Measurements from ENCODE around the gene PMAIP1.
"Not testable (repeated sequence)": the region's sequence is repeated elsewhere in the genome, so short reads cannot be mapped to it uniquely, and the experiment has no call there.

Gene PMAIP1

DNA sequence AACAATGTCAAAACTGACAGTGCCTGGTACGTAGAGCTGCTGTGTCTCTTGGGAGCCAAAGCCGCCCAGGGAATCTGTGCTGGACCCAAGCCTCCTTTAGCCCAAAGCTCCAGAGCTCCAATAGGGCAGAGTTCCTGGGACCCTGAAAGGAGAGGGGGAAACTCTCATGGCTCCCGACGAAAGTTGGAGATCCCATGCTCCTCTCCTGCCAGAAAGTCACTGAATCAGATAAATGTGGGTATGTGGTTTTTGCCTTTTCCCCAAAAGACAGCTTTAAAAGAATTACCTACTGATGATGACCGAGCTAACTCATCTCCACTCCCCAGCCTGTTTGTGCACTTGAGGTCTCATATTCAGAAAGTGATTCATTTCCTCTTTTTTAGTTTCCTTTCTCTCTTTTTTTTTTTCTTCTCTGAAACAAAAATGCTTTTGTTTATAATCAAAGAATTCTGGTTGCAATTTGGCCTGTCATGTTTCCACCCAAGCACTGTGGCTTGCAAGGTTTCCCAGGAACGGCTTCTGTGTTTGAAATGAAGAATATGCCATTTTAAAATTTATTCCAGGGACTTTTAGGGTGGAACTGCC is 14.1 kb upstream of the PMAIP1 start:
- no peak for DNase-seq

DNA sequence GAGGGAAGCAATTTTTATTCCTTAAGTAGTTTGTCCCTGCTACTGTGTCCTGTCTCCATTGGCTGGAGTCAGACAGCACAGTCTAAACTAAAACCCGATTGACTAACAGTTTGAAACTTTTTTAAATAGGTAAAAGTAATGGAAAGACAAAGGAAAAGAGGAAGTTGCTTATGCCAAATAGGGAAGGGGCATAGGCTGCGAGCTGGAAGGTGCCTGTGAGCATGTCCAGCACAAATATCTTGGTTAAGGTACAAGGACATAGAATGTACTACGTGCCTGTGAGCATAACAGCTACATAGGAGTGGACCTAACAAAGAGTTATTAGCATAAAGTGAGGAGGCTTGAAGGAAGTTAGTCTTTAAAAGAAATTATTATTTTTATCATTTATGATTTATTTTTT is 13.4 kb upstream of the PMAIP1 start:
- not testable (repeated sequence) for DNase-seq

DNA sequence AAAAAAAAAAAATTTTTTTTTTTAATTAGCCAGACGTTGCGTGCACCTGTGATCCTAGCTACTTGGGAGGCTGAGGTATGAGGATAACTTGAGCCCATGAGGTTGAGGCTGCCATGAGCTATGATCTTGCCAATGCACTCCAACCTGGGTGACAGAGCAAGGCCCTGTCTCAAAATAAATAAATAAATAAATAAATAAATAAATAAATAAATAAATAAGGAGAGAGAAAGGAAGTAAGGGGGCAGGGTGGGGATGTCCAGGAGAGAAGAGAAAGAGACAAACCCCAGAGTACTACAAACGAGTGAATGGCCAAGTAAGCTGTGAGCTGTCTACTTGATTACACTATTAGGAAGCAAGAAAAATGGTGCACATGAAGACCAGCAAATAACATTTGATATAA is 7.7 kb upstream of the PMAIP1 start:
- DNase-seq = no peak

DNA sequence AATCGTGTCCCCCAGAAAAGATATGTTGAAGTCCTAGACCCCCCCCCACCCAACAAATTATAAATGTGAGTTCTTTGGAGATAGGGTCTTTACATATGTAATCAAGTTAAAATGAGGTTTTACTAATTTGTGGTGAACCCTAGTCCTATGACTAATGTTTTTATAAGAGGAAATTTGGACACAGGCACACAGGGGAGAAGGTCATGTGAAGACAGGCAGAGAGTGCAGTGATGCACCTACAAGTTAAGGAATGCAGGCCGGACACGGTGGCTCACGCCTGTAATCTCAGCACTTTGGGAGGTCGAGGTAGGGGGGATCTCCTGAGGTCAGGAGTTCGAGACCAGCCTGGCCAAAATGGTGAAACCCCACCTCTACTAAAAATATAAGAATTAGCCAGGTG is 5.8 kb upstream of the PMAIP1 start:
- no peak for DNase-seq

DNA sequence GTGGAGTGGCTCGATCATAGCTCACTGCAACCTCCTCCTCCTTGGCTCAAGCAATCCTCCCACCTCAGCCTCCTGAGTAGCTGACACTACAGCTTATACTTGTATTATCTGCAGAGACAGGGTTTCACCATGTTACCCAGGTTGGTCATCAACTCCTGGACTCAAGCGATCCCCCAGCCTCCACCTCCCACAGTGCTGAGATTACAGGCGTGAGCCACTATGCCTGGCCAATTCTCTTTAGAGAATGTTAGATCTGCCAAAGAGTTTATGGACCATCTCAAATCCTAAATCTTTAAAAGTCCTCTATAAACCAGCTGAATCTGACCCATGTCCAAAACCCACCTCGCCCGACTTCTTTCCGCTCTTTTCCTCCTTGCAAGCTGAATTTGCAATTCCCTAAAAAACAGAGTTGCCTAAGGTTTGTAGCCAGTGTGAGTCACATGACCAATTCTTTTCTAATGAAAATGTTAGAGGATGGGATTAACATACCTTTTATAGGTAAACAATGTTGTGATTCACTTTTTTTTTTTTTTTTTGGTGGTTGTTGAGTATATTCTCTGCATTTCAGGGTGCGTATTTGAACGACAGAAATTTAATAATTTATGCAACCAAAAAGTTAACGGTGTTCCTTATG is 2.4 kb upstream of the PMAIP1 start:
- no peak for DNase-seq

DNA sequence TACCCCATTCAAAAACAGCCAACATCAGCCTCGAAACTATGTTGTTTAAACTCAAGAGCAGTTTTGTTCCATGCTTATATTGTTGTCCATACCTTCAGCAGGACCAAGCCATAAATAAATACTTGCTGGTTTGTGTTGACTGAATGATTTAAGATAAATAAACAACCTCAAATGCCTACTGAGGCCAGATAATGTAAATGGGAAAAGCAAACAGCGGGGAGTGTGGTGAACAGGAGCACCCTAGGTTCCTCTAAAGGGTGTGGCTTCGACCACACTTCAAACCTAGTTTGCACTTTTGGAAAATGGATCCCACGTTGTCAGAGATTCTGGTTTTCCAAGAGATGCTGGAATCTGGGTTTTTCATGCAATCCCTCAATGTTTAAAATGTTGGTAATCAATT is 1.7 kb upstream of the PMAIP1 start:
- DNase-seq = no peak

DNA sequence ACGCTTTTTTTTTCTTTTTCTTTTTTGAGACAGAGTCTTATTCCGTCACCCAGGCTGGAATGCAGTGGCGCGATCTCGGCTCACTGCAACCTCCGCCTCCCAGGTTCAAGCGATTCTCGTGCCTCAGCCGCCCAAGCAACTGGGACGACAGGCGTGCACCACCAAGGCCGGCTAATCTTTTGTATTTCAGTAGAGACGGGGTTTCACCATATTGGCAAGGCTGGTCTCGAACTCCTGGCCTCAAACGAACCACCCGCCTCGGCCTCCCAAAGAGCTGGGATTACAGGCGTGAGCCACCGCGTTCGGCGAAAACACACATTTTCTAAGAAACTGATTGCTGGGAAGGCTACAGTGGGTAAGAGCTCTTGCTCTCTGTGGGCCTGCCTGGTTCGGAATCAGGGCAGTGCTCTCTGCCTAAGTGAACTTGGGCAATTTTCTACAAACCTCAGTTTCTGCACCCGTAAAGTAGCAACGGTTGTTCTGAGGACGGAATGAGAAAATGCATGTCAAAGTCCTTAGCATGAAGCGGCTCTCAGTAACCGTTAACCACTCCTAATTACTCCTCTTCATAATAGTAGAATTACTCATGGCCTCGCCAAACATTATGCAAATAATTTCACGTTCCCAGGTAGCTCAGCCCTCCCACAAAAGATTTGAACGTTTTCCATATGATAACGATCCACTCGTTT is 1.0 kb upstream of the PMAIP1 start:
- no peak for DNase-seq

DNA sequence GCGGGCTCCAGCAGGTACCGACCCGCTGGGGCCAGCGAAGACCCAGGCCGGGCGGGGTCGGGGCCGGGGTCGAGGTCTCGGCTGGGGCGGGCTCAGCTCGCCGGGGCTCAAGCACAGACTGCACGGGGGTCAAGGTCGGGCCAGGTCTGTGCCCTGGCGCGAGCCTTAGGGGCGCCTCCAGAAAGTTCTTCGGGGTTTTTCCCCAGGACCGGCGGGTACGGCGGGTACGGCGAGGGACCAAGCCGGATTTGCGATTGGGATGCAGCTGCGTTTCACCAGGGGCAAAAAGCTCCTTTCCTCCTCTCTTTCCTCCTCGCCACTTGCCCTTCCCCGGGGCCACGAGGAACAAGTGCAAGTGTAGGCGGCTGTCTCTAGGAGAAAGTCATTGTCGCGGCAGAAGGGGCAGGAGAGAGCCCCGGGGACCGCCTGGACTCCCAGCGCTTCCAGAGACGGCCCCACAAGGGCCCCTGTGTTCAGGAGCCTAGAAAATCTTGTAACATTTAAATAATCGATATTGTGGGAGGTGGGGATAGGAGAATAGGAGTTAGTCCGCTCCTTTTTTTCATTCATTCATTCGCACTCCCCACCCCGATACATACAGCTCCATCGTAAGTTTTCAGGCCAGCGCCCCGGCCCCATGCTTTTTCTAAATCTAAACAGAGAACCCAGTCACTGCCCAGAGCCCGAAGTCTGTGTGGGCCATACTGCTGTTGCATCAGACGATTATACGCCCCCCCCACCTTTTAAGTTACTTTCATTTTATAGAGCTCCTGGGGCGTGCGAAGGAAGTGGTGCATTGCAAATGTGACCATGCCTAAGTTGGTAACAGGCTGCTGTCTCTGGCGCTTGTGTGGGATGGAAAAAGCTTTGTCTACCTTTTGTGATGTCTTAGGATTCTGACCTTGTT is 679 bp downstream of the PMAIP1 start:
- DNase-seq = peak; percentile 74

DNA sequence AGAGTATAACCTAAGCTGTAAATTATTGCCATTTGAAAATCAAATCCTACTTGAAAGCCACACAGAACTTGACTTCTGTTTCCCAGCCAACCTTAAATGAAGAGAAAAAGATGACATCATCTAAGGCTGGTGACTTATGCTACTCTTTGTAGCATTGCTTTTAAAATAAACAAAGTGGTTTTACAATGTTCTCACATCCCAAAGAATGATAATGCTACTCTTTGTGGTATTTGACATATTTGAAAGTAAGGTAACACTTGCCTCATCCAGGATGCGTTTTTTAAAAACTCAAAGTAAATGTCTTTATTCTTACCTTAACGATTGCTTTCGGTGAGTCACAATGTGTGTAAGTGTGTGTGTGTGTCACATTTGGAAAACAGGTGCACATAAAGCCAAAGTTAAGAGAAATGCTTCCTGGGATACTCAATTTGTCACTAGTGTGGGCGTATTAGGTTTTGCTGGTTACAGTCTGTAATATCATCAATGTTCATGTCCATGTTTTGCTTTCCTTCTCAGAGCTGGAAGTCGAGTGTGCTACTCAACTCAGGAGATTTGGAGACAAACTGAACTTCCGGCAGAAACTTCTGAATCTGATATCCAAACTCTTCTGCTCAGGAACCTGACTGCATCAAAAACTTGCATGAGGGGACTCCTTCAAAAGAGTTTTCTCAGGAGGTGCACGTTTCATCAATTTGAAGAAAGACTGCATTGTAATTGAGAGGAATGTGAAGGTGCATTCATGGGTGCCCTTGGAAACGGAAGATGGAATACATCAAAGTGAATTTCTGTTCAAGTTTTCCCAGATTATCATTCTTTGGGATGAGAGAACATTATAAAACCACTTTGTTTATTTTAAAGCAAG is 2.6 kb downstream of the PMAIP1 start:
- no peak for DNase-seq

DNA sequence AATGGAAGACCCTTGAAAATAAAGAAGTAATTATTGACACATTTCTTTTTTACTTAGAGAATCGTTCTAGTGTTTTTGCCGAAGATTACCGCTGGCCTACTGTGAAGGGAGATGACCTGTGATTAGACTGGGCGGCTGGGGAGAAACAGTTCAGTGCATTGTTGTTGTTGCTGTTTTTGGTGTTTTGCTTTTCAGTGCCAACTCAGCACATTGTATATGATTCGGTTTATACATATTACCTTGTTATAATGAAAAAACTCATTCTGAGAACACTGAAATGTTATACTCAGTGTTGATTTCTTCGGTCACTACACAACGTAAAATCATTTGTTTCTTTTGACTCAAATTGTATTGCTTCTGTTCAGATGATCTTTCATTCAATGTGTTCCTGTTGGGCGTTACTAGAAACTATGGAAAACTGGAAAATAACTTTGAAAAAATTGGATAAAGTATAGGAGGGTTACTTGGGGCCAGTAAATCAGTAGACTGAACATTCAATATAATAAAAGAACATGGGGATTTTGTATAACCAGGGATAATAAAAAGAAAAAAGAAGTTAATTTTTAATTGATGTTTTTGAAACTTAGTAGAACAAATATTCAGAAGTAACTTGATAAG is 3.3 kb downstream of the PMAIP1 start:
- no peak for DNase-seq

DNA sequence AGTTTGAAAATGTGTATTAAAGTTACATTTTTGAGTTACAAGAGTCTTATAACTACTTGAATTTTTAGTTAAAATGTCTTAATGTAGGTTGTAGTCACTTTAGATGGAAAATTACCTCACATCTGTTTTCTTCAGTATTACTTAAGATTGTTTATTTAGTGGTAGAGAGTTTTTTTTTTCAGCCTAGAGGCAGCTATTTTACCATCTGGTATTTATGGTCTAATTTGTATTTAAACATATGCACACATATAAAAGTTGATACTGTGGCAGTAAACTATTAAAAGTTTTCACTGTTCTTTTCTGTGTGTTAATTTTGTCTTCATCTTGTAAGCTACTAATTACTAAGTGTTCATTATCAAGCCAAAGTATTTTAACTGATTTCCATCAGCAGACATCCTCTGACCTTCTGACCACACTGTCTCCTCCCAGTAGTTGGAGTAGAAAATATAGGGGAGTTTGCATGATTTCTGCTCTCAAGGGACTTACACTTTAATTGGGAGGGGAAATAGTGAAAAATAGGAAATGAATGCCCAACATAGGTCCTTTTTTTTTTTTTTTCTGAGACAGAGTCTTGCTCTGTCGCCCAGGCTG is 4.3 kb downstream of the PMAIP1 start:
- DNase-seq = no peak

DNA sequence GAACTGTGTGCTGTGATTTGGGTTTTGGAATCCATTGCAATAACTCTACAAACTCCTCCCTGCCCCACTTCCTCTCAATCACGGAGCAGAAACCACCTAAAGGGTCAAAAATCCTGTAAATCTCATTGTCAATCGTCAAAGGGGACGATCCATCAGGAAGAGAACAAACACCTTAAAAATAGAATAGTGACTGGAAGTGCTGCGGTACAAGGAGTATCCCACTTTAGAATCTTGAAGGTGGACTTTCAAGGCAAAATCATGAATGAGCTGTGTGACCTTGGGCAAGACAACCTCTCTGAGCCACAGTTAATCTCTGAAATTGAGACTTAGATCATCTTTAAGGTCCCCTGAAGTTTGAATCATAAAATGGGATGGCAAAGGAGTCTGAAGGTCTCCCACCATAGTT is 5.9 kb downstream of the PMAIP1 start:
- no peak for DNase-seq

DNA sequence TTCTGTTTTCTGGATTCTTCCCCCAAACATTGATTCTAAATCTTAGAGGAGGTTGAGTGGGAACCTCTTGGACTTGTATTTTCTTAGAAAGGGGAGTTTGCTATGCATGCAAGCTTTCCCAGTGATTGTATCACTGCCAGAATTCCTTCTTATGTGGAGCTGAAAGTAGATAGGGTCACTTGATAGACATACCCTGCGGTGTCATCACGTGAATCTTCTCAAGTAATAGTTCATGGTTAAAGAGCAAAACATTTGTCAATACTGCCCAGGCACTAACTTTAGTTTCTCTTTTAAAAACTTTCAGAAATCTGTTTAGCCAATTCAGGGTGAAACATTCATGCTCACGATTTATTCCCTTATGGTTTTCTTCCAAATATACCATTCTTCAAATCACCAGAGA is 6.4 kb downstream of the PMAIP1 start:
- no peak for DNase-seq

DNA sequence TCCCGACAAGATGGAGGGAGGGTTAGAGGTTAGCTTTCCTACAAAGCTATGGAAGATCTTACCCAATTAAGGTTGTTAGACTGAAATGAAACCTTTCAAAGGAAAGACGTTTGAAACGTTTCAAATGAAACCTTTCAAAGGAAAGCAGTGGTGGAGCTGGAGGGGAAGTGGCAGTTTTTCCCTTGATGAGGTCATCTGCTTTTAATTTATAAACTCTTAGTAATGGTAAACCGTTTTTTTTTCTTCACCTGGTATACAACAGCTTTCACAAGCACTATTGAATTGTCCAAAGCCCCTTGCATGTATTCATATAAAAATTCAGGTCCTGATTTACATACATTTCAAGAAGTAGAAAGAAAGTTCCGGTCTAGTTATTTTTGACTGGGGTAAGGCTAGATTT is 7.4 kb downstream of the PMAIP1 start:
- no peak for DNase-seq

DNA sequence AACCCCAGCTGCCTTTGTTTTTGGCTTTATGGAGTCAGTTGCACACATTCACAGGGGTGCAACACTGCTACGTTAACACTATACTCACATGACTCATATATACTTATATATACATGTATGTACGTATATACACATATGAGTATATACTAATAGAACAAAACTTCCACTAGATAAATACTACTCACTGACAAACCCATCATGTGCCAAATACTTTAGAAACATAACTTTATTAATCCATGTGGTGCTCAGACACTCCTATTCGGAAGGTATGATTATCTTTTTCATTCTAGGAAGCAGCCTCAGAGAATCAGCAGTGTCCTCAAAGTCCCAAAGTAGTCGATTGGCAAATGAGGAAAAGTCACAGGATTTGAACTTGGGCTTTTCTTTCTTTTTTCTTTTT is 7.9 kb downstream of the PMAIP1 start:
- no peak for DNase-seq

DNA sequence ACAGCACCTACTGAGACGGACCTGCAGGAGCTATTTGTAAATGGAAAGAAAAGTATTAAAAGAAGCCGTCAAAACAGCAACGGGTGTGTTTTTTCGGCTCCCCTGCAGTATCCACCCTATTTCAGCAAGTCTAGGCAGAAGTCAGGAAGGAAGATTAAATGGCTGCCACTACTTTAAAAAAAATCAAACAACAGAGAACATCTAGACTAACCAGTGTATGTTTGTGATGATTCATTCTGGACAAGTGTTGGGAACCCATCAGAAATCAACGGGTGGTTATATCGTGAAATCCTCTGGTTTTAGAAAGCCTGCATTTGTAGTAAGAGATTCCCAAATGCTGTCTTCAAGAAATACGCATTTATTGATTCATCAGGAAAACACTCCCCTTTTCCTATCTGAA is 9.0 kb downstream of the PMAIP1 start:
- no peak for DNase-seq

DNA sequence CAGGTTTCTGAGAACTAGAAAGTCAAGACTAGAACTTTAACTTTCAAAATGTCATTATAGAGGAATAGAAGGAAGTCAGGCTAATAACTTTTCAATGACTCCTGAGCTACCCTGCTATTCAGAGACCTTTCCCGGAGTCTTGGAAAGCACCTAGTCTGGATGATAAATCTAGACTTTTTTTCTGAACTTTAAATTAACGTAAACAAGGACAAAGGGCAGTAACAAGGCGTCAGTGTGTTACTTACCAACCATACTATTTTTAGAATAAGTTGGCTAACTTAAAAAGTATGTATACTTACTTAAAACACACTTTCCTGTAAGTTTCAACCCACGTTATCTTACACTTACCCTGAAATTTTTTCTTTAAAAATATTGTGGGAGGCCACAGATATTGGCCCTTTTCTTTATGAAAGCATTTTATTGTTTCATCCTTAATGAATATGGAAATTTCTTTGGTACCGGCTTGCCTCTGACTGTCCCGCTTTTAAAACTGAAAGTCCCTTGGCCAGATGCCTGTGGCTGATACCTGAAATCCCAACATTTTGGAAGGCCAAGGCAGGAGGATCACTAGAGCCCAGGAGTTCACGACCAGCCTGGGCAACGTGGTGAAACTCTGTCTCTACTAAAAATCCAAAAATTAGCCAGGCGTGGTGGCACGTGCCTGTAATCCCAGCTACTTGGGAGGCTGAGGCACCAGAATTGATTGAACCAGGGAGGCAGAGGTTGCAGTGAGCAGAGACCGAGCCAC is 9.7 kb downstream of the PMAIP1 start:
- no peak for DNase-seq

DNA sequence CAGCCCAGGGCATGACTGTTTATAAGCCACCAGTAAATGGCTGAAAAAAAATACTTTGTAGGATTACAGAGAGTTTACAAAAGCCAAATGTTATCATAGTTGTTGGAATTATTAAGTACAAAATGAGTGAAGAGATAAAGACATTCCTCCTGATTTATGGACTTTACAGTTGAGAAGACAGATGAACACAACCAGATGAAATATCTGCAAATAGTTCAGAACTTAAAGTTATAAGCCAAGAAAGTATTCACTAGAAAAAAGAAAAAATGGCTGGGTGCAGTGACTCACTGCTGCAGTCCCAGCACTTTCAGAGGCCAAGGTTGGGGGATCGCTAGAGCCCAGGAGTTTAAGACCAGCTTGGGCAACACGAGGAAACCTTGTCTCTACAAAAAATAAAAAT is 11.2 kb downstream of the PMAIP1 start:
- no peak for DNase-seq

DNA sequence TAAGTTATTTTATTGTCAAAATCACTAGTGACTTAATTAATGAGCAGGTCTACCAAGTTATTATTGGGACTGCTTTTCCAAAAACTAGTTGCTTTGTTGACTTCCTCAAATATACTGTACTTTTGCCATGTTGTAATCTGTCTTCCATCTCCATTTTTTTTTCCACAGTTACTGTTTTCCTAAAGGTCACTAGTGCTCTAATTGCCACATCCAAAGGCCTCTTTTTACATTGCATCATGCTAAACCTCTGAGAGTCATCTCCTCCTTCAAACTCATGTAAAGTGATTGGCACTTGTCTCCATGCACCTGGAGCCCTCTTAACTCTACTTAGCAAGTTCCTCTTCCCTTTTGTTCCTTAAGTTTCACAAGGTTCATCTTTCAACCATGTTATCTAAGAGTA is 11.8 kb downstream of the PMAIP1 start:
- no peak for DNase-seq

DNA sequence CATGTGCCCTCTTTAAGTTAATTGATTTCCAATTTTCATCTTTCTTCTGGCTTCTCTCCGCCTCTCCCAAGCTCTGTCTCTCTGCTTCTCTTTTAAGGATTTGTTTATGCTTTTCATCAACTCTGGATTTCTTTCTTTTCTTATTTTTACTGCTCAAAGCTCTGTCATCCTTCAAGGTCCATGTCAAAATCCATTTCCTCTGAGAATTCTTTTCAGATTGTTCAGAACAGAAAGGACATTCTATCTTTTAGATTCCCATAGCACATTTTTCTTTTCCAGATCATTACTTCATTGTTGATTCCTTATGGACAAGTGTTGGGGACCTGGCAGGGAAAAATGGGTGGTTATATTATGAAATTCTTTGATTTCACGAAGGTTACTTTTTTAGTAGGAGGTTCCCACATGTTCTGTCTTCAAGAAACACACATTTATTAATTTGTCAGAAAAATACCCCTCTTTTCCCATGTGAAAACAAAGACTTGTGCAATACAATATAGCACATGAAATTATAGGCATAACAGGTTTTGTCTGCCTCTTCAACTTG is 12.3 kb downstream of the PMAIP1 start:
- no peak for DNase-seq

DNA sequence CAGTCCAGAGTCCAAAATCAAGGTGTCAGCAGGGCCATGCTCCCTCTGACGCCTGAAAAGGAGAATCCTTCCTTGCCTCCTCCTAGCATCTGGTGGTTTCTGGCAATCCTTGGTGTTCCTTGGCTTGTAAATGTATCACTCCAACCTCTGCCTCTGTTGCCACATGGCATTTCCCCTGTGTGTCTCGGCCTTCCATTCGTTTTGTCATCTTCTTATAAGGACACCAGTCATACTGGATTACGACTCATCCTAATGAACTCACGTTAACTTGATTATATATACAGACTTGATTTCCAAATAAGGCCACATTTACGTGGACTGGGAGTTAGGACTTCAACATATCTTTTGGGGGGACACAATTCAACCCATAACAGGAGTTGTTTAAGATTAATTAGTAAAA is 15.8 kb downstream of the PMAIP1 start:
- no peak for DNase-seq

Data from stimulated activated naive CD4-positive, alpha-beta T cell treated with Interleukin-2 at 50 U/mL for 16 hours (primary cell).